Panc1 (cell line): ENCODE measurements around the gene KRTAP3-3.

Experiments
- CTCF ChIP-seq: fragments of 450-650 bp; IDR thresholded peaks from 2 replicates; pipeline ENCODE4 v1.5.1; 2017; ENCODE audit warnings: mild to moderate bottlenecking
- POLR2AphosphoS5 ChIP-seq: IDR thresholded peaks from 2 replicates; pipeline ENCODE4 v1.6.1; 2012; ENCODE audit warnings: mild to moderate bottlenecking, low read depth, low read length, moderate library complexity
- REST ChIP-seq, 2 experiments: IDR thresholded peaks; 2 replicates each; pipeline ENCODE4 v1.6.1; 2011 to 2012; ENCODE audit warnings: low read depth in 2 of 2, control low read depth in 1 of 2, low read length in 1 of 2, mild to moderate bottlenecking in 1 of 2, moderate library complexity in 1 of 2; ENCODE audit not compliant: insufficient read depth in 1 of 2

GRCh38 chr17:40975516-40975915, 18.4 kb downstream of the KRTAP3-3 start:
- TF ChIP-seq POLR2AphosphoS5: no peak
- TF ChIP-seq CTCF: no peak
- no peak for TF ChIP-seq REST (IDR thresholded peaks at IDR 0.05; ENCODE audit: insufficient read depth in 1 of 2, low read depth in 2 of 2, low read length in 1 of 2)
